GM19467 (cell line): ENCODE data around the gene IRF6.

Experiments used
- ATAC-seq: cut with Tn5 transposase; IDR thresholded peaks from one replicate; pipeline ENCODE4 v1.9.1; 2021; ENCODE audit warnings: mild to moderate bottlenecking, moderate library complexity; ENCODE audit not compliant: unreplicated experiment

The IRF6 gene

DNA sequence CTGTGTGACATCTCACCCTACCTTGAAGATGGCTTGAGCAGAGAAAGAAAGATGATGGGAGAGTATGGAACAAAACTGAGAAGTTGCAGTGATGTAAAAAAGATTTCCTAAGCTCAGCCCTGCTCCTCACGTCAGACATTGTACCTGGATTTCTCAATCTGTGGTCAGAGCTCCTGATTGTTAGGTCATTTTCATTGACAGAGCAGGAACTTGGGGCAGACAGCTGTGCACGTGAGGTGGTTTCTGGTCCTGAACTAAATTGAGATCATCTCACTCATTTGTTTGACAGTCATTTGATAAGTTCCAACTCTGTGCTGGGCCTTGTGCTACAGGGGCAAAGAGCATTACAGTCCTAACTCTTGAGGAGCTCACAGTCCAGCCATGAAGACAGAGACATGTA lies 39.9 kb downstream of the IRF6 start:
- no peak for ATAC-seq

DNA sequence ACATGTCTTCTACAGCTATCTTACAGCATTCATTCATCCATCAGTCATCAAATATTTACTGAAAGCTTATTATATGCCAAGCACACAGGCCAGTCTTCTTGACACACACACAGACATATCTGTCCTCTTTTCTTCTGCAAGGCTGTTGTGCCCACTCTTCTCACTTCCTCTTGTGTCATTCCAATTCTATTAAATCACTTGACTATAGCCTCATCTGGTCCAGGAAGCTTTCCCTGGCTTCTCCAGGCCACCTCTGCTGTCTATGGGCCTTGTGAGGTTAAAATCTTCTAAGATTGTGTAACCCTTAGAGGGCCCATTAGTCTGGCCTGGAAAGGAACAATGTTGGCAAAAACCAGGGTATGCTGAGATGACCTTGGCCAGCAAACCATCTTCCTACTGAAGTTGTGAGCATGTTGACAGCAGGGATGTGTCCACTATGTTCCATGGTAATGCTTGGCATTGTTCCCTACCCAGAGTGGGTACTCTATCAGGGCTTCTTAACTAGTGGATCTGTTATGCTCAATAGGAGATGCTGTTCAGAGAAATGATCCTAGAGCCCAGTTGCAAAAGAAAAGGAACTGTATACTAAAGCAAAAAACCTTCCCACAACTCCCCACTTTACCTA lies 44.8 kb downstream of the IRF6 start:
- no peak for ATAC-seq

DNA sequence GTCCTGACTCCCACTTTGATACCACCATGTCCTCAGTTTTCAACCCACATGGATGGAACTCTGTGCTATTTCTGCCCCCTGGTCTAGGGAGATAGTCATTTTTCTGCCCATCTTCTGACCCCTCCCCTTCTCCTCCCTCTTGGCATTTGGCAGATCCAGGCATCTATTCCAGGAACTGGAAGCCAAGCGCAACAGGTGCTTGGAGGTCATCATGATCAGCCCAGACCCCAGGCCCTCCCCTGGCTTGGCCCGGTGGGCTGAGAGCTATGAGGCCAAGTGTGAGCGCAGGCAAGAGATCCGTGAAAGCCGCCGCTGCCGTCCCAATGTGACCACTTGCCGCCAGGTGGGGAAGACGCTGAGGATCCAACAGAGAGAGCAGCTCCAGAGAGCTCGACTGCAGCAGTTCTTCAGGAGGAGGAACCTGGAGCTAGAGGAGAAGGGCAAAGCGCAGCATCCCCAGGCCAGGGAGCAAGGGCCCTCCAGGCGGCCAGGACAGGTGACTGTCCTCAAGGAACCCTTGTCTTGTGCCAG lies 46.0 kb downstream of the IRF6 start:
- ATAC-seq: no peak

DNA sequence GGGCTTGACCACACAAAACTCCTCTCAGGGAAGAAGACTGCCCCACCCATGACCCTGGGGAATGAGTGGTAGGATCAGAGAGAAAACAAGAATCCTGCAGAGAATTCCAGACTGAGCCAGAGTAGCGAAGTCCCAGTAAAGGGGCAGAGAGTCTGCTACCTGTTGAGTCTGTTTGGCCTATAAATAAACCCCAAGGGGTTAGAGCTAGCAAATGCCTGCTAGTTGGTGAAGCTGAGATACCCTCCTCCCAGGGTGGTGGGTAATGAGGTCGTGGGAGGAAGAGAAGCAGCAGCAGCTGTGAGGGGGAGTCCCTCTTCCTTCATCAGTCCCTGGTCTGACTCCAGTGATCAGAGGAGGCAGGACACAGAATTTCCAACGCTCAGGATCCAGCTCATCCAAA lies 47.5 kb downstream of the IRF6 start:
- ATAC-seq: no peak

DNA sequence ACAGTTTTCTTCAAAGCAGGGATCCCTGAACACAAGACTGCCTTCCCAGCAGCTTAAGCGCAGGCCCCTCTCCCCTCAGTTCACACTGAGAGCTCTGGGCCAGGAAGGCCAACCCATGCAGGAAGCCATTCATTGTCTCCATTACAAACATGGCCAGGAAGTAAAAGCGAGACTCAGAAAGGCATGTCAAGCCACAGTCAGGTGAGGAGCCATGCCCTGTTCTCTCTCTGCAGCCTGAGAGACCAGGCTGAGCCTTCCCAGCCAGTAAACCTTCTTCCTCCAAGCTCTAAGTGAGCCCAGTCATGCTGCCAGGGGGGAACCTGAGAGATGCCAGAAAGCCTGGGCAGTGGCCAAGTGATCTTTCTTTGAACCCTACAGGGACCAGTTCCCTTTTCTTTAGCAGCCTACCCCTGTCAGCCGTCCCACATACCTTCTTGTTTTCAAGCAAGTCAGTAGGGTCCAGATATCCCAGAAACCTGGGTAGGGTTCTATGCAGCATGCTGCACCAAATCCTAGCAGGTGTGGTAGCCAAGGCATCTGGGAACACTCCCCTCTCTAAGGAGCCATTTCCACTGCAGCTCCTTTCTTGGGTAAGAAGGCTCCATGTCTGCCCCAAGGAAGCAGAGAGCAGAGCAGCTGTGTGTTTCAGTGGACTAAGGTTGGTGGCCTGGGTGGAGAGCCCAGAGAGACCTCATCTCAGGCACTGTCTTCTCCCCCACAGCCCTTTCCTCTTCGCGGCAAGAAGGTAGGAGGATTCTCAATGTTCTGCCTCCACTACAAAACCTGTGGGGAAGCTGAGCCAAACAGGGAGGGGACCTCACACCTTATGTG lies 49.1 kb downstream of the IRF6 start:
- peak; percentile 31 for ATAC-seq

DNA sequence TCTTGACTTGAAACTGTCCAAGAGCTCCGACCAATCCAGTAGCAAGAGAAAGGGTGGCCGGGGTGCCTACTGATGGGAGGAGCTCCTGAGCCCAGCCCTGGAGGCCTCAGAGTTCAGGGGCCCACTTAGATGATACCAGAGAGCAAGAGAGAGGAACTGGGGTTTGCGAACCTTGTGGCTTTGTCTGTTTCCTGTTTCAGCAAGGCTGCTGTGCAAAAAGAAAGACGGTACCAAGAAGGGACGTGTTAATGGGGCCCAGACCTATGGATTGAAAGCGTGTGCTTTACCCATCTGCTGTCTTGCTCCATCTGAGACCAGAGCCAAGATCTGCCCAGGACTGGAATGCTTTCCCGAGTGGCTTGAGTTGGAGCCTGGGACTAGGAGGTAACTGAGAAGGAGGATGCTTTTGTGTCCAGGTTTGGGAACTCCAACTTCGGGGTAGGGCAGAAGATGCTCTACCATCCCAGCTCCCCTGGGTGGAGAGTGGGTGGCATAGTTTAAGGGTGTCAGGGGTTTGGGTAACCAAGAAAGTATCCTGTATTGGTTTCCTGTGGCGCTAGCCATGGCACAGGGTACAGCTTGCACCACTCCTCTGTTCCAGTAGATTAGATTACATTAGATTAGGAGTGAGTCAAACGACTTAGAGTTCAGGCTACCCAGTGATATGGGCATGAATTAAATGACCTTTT lies 49.9 kb downstream of the IRF6 start, which contains the start of gene TRAF3IP3:
Gene TRAF3IP3 (plus strand): TSS at position 128 of the 689 bp plus-strand sequence. CDS start 3,987 bp downstream, outside the sequence.
- ATAC-seq: peak; percentile 77

DNA sequence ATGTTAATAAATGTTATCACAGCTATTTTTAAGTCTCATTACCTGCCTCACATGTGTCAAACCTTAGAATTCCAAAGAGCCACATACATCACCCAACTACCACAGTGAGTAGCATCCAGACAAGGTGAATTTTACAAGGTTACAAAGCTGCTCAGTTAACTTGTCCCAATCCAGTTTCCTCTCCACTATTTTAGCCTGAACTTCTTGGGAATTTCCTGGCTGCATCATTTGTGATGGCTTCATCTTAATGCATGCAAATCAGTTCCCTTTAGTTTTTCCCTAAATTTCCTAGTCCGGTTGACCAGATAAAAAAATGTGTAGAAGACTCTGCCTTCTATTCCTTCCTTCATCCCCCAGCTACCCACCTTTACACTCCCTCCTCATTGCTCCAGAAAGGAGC lies 50.7 kb downstream of the IRF6 start:
- no peak for ATAC-seq

DNA sequence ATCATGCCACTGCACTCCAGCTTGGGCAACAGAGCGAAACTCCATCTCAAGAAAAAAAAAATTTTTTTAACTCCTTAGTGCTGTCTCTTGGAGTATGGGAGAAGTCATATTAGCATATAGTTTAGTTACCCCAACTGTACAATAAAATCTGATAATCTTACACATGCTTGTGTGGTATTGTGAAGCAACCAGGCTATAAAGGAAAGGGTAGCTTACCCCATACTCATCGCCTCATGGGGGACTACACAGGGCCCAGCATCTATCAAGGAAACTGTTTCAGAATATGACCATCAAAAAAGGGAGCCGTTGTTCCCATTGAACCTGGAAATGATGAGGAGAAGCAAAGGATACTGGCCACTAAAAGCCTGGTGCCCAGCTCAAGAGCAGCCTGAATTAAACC lies 53.1 kb downstream of the IRF6 start:
- no peak for ATAC-seq

DNA sequence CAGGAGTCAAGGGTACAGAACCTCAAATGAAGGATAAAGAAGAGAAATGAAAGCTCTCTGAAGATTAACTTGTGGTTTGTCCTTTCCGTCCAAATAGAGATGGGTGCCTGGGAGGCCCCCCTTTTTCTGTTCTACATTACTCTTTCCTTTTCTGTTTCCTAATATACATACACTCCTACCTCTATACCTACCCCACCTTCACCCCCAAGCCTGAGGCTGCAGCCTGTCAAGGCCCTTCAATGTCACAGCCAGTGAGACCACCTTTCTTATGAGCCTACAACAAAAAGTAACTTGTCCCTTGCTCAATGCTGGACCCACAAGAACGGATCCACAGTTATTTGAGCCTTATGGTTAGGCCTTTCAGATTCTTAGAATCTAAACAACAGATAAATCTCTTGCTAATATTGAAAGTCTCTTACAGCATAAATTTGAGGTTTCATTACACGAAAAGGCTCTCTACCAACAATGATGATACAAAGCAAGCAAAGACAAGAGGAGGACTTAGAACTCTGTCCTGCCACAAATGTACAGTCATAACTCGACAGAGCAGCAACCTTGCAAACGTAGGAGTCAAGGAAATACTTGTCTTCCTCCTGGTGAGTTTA lies 54.2 kb downstream of the IRF6 start:
- ATAC-seq: peak; percentile 37

DNA sequence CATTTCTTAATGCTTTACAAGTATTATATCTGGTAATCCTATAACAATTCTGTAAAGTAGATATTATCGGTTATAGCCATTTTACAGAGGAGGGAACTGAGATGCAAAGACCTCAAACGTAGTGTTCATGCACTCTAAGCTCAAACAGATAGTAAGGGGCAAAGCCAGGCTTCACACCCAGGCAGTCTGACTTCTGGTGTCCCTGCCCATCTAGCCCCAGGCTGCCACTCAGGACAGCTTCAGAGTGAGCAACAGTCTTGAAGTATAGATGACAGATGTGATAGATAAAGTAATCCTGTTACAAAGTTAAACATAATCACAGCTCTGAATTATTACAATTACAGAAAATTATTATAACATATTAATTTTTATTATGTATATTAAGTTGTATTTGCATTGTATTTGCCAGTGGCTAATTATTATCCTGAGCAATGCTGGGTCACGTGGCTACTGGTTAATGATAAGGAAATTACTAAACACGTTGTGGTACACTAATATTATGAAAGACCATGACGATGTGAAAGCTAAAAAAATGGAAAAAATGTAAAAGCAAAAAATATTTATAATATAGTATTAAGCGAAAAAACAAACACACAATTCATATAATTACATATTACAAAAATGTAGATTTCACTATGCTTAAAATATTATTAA lies 56.1 kb downstream of the IRF6 start:
- no peak for ATAC-seq

DNA sequence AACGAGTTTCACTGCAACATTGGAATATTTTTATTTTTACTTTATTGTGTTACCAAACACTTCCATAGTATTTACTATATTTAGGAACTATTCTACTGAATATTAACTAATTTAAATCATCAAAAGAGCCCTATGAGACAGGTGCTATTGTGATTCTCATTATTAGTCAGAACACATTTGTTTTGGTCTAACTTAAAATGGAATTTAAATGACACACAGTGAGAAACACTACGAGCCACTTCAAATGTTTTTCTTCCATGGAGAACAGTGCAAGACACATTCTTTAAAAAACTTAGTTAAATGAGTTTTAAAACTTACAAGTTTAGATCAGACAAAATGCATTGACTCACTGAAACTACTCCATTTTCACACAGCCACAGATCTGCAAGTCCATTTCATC lies 56.7 kb downstream of the IRF6 start:
- ATAC-seq: no peak

DNA sequence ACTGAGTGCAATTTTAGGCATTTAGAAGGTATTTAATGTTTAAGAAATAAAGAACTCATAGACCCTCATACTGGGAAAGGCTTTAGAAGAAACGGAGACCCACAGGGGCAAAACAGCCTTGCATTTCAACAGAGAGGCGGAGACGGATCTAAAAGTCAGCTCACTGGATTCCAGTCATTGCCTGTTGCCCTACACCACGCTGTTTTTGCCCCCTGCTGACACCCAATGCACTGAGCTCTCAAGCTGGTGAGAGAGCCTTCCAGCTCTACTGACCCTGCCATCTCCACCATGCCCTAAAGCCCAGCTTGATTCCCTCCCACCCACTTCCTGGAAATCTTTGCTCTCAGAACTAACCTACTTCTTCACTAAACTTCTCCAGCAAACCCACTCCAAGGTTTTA lies 57.3 kb downstream of the IRF6 start:
- no peak for ATAC-seq

DNA sequence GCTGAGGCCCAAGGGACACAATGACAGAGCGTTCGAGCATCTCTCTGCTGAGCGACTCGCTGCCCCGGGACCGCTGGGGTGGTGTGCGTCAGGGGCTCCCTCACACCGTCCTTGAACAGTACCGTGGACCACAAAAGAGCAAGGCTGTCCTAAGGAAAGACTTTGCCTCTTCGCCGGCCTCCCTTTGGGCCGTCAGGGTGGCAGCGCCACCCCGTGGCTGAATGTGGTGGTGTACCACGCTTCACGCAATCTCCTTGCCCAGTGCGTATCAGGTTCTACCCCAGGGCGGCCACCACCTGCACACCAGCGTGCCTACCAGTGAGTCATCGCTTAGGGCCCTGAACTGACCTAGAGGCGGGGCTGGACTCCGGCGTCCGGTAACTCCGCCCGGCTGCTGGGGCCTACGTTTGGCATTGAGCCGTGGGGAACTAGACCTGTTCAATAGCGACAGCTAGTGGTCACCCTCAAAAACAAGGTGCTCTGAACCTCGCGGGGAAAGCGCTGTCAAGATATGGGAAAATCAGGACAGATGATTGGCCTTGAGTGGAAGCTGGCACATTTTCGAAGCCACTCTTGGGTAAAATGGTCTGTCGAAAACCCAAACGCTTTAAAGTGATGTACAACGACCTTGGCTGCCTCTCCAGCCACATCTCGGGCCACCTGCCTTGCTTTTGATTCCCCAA lies 58.2 kb downstream of the IRF6 start:
- ATAC-seq: peak; percentile 85

DNA sequence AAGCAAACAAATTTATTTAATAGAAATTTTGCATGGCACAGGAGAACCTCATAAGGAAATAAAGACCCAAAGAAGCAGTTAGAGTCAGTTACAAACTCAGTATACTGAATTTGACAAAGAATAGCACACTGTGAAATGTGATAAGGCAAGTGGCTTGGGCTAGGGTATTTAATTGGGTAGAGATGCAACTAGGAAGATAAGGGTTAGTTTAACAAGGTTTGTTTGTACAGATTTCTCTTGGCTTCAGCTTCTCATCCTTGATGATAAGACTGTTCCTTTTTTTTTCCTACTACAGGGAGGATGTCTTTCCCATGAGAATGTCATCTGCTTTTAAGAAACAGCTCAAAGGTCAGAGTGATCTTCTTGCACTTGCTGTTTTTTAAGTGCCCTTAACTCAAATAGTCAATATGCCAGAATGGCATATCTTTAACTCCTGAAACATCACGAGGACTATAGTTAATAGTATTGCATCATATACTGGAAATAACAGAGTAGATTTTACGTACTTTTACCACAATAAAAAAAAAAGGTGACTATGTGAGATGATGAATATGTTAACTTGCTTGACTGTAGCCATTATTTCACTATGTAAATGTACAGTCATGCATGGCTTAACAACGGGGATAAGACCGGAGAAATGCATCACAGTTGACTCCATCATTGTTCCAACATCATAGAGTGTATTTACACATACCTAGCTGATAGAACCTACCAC lies 59.3 kb downstream of the IRF6 start:
- no peak for ATAC-seq

DNA sequence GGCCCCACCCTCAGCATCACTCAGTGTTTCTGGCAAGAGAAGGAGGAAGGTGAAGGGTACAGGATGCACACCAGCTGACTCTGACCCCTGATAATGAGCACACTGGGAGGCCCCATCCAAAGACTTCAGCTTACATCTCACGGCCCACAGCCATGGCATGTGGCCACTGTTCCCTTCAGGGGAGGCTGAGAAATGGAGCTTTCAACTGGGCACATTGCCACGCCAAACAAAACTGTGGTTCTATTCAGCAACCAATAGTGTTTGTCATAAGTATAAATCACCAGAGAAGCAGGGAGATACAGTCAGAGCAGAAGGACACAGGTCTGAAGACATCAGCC lies 62.8 kb downstream of the IRF6 start:
- ATAC-seq: no peak

DNA sequence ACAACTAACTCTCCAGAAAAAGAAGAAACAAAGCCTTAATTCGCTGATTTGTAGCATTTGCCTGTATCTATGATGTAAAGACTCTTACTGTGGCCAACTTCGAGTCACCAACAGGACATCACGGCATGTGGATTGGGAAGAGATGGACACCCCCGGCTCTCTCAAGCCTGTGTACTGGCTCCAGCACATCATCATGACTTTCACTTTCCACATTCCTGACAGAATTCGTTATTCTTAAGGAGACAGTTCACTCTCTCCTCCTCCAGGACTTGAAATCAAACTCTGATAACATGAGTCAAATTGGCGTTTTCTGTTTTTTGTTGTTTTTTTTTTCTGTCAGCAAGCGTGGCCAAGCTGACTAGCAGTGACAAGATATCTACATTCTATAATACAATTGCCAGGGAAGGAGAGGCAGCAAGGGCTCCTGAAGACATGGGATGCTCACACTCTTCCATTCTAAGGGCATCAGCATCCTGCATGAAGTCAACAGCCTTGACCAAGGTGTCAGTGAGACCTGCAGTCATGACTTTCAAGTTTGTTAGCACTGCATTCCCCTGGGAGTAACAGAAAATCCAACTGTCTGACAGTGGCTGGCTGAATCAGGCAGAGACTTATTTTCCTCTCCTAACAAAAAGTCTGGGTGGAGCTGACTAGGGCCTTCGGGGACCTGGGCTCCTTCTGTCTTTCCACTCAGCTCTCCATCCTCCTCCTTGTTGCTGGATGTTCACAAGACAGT lies 63.4 kb downstream of the IRF6 start:
- no peak for ATAC-seq

DNA sequence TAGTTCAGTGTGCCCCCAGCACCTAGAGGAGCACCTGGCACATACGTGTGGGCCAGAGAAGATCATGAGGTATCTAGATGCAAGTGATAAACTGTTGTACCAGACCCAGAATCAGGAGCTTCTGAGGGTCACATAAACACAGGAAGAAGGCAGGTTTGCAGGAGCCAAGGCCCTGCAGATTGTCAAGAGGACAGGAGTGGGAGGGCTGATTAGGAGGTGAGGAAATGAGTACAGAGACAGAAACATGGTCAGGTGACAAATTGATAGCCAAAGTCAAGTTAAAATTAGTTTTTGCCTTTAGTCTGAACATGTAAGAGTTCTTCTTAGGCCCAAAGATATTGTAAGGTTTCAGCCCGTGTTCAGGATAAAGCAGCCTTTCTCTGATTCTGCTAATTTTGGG lies 64.1 kb downstream of the IRF6 start:
- ATAC-seq: no peak

DNA sequence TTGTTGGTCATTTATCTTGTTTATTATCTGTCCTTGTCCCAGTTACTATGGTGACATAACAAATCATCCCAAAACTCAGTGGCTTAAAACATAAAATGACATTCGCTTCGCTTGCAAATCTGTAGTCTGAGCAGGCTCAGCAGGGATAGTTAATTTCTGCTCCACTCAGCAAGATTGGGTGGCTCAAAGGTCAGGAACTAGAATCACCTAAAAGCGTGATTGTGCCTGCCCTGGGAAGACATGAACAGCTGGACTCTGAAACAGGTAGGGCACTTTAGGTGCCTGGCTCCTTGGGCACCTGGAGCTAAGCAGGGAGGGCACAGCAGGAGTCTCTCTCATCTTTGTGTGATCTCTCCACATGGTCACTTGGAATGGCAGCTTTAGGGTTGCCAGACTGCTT lies 64.7 kb downstream of the IRF6 start:
- ATAC-seq: no peak

DNA sequence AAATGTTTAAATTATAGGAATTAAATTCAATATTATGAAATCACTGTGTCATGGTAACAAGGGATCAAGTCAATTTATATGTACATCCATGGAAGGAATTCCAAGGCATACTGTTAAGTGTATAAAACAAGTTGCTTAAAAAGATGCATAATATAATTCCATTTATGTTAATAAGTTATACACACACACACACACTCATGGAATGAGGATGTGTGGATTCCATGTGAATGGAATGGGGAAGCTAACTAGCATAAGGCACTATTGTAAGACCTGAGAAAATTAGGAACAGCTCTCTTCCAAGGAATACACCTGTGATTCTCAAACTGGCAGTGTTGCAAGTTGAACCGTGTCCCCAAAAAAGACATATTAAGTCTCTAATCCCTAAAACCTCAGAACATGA lies 67.7 kb downstream of the IRF6 start:
- ATAC-seq: no peak
